Mesothelial cell of epicardium (in vitro differentiated cells): ENCODE measurements around the gene TMEM176B. TPM values are rescaled to one million over a fixed set of nuclear protein-coding genes. Genes with fewer than 3 reads are reported as not detected.
"Not testable (repeated sequence)": the region's sequence is repeated elsewhere in the genome, so short reads cannot be mapped to it uniquely, and the experiment has no call there.

ENCODE experiments used
- DNase-seq, 2 experiments: peaks; one replicate each; pipeline ENCODE4 v3.0.0; 2021; ENCODE audit warnings: low spot score in 2 of 2; ENCODE audit not compliant: unreplicated experiment in 2 of 2
- H3K27ac Mint-ChIP-seq: 2 replicates; pipeline ENCODE4 v1.8.0; 2021; ENCODE audit warnings: mixed read lengths
- H3K27me3 Mint-ChIP-seq: 2 replicates; pipeline ENCODE4 v1.8.0; 2021; ENCODE audit warnings: low read depth, mixed read lengths
- H3K36me3 Mint-ChIP-seq: 2 replicates; pipeline ENCODE4 v1.8.0; 2021; ENCODE audit warnings: mixed read lengths
- H3K4me1 Mint-ChIP-seq: 2 replicates; pipeline ENCODE4 v1.8.0; 2021; ENCODE audit warnings: mixed read lengths
- H3K4me3 Mint-ChIP-seq: 2 replicates; pipeline ENCODE4 v1.8.0; 2021; ENCODE audit warnings: mild to moderate bottlenecking, moderate library complexity, mixed read lengths
- H3K9me3 Mint-ChIP-seq: 2 replicates; pipeline ENCODE4 v1.8.0; 2021; ENCODE audit warnings: mixed read lengths
- CTCF ChIP-seq: fragments of 200-600 bp; sonication (generic); IDR thresholded peaks from one replicate; pipeline ENCODE4 v1.5.0; 2021; ENCODE audit warnings: antibody characterized with exemption; ENCODE audit not compliant: unreplicated experiment
- total RNA-seq: library from RNA; stranded (reverse); gene quantifications from 3 replicates; pipeline ENCODE4 v1.2.1, GENCODE V29; 2021

The TMEM176B gene
- total RNA-seq, 1 donor from 2014 or later, result 2.3 TPM

- H3K36me3 Mint-ChIP-seq, result no peaks in the 10 kb centered on the region
- no peak for TF ChIP-seq CTCF
- H3K27ac Mint-ChIP-seq, result no peak overlapping the region
- peaks cover 4% of the 10 kb centered on the region for H3K4me1 Mint-ChIP-seq
- peaks cover 40% of the 10 kb centered on the region for H3K27me3 Mint-ChIP-seq
- DNase-seq, result no peak
- H3K4me3 Mint-ChIP-seq, result no peak overlapping the region
- peaks cover 11% of the 10 kb centered on the region for H3K9me3 Mint-ChIP-seq
Measured at GRCh38 chr7:150778014-150778737, 22.0 kb downstream of the TMEM176B start.

GRCh38 chr7:150774131-150774530 lies 26.0 kb downstream of the TMEM176B start:
- H3K27ac Mint-ChIP-seq, DNase-seq, H3K4me1 Mint-ChIP-seq, H3K4me3 Mint-ChIP-seq, H3K36me3 Mint-ChIP-seq: not testable (repeated sequence)
- peaks cover 17% of the 10 kb centered on the region for H3K9me3 Mint-ChIP-seq
- peaks cover 33% of the 10 kb centered on the region for H3K27me3 Mint-ChIP-seq

GRCh38 chr7:150769768-150770167 lies 30.4 kb downstream of the TMEM176B start:
- DNase-seq, result no peak
- peaks cover 16% of the 10 kb centered on the region for H3K27me3 Mint-ChIP-seq
- no peak overlapping the region for H3K27ac Mint-ChIP-seq

GRCh38 chr7:150766334-150766709 lies 33.8 kb downstream of the TMEM176B start:
- H3K4me3 Mint-ChIP-seq, result no peak overlapping the region
- no peaks in the 10 kb centered on the region for H3K36me3 Mint-ChIP-seq
- no peaks in the 10 kb centered on the region for H3K4me1 Mint-ChIP-seq
- no peak for DNase-seq
- peaks cover 19% of the 10 kb centered on the region for H3K27me3 Mint-ChIP-seq
- H3K27ac Mint-ChIP-seq, result no peak overlapping the region
- H3K9me3 Mint-ChIP-seq, result peaks cover 7% of the 10 kb centered on the region
- no peak for TF ChIP-seq CTCF

More at GRCh38 chr7:150769768-150770167, 30.4 kb downstream of the TMEM176B start:
- Mint-ChIP-seq H3K4me3 (no peak overlapping the region), H3K4me1 (no peaks in the 10 kb centered on the region), H3K9me3 (peaks cover 17% of the 10 kb centered on the region), H3K36me3 (no peaks in the 10 kb centered on the region)
- TF ChIP-seq CTCF, result no peak

- no peak for TF ChIP-seq CTCF
- Mint-ChIP-seq H3K4me1 (no peaks in the 10 kb centered on the region), H3K36me3 (no peaks in the 10 kb centered on the region), H3K27me3 (peaks cover 25% of the 10 kb centered on the region), H3K9me3 (peaks cover 9% of the 10 kb centered on the region), H3K27ac (no peak overlapping the region), H3K4me3 (no peak overlapping the region)
- DNase-seq, result no peak
Measured at GRCh38 chr7:150759479-150759878, 40.7 kb downstream of the TMEM176B start.

- peaks cover 31% of the 10 kb centered on the region for H3K27me3 Mint-ChIP-seq
Measured at GRCh38 chr7:150756858-150757257, 43.3 kb downstream of the TMEM176B start.

More at GRCh38 chr7:150756858-150757257, 43.3 kb downstream of the TMEM176B start:
- no peak for DNase-seq
- no peaks in the 10 kb centered on the region for H3K4me1 Mint-ChIP-seq
- no peak overlapping the region for H3K27ac Mint-ChIP-seq
- H3K36me3 Mint-ChIP-seq, result no peaks in the 10 kb centered on the region
- H3K9me3 Mint-ChIP-seq, result peaks cover 8% of the 10 kb centered on the region
- TF ChIP-seq CTCF, result no peak
- no peak overlapping the region for H3K4me3 Mint-ChIP-seq
